ENCODE measurements around the gene ADAD2. TPM values are rescaled to one million over a fixed set of nuclear protein-coding genes. Genes with fewer than 3 reads are reported as not detected.

ADAD2 gene
- total and polyA plus RNA-seq, 2 of the 4 experiments (the other 2 are of a cell fraction) = not detected

- Histone ChIP-seq H3K18ac (ENCODE audit: low read depth, low read length) (no peak overlapping the region), H2AK5ac (ENCODE audit: low read depth, low read length) (no peak overlapping the region), H3K14ac (replicated peaks; ENCODE audit: low read depth, low read length) (no peak overlapping the region), H2BK5ac (ENCODE audit: low read depth, low read length, poor library complexity, severe bottlenecking) (no peak overlapping the region), H3K9ac (ENCODE audit: low read depth, low read length) (no peak overlapping the region), H4K20me1 (ENCODE audit: insufficient read depth, low read length) (0 out of 2 replicates have a peak, but pooled peaks cover 9% of the 10 kb centered on the region), H3K36me3 (ENCODE audit: control insufficient read depth, insufficient read depth, low read length) (peaks cover 49% of the 10 kb centered on the region), H4K5ac (ENCODE audit: low read depth, low read length) (no peak overlapping the region), H3K79me1 (ENCODE audit: low read depth in 1 of 2, low read length in 2 of 2) (peaks cover 16 to 48% of the 10 kb centered on the region in 2 experiments), H3K4me2 (ENCODE audit: low read depth, low read length) (no peak overlapping the region), H4K8ac (ENCODE audit: low read depth in 2 of 2, low read length in 2 of 2) (no peak overlapping the region), H2AFZ (replicated peaks; ENCODE audit: low read length, poor library complexity) (no peak overlapping the region), H3K4ac (ENCODE audit: low read depth, low read length) (no peak overlapping the region), H3K23ac (ENCODE audit: low read depth, low read length) (no peak overlapping the region), H2AK9ac (replicated peaks; ENCODE audit: low read depth, low read length, poor library complexity) (no peak overlapping the region), H3K4me3 (ENCODE audit: insufficient read depth, low read depth, low read length) (no peak overlapping the region), H3K9me3 (ENCODE audit: control insufficient read depth, insufficient read depth, low read length) (no peaks in the 10 kb centered on the region), H4K91ac (ENCODE audit: insufficient read depth, low read depth, low read length) (no peak overlapping the region), H3K9me1 (ENCODE audit: insufficient read depth, low read length) (peaks cover 6% of the 10 kb centered on the region; the same call in 1 of the 2 replicates), H3K4me1 (ENCODE audit: control insufficient read depth, insufficient read depth, low read length) (peaks cover 3% of the 10 kb centered on the region), H2BK120ac (ENCODE audit: low read depth, low read length) (no peak overlapping the region), H3K27me3 (ENCODE audit: control insufficient read depth, insufficient read depth, low read length) (no peaks in the 10 kb centered on the region), H3K27ac (ENCODE audit: insufficient read depth, low read length) (no peak overlapping the region), H2BK20ac (ENCODE audit: low read depth, low read length) (no peak overlapping the region), H2BK15ac (ENCODE audit: low read depth, low read length) (no peak overlapping the region), H3K56ac (ENCODE audit: extremely low read depth, insufficient read depth, low read length) (no peak overlapping the region)
- ATAC-seq (ENCODE audit: low read depth) (no peak), DNase-seq (no peak)
- WGBS, 2 experiments (ENCODE audit: extremely low coverage in 2 of 2, insufficient read length in 1 of 2) = 85% methylated on average over 3 of the region's 11 CpGs; no CpG with 5 or more reads in 1 of the 2 experiments
- CTCF ChIA-PET = no interaction called here
- BruUV-seq (replicated peaks) = no TSS peak
- TF ChIP-seq POLR2A (IDR thresholded peaks at IDR 0.05; ENCODE audit: low read depth, low read length) (no peak), MXI1 (IDR thresholded peaks at IDR 0.05; ENCODE audit: borderline replicate concordance, low read depth, low read length) (no peak), USF2 (IDR thresholded peaks at IDR 0.05; ENCODE audit: low read depth, low read length) (no peak), MAZ (IDR thresholded peaks at IDR 0.05; ENCODE audit: borderline replicate concordance, low read depth, low read length) (no peak), CHD1 (IDR thresholded peaks at IDR 0.05; ENCODE audit: low read depth, low read length) (no peak), RCOR1 (IDR thresholded peaks at IDR 0.05; ENCODE audit: insufficient replicate concordance, low read length) (no peak), NFE2L2 (IDR thresholded peaks at IDR 0.05; ENCODE audit: low read depth, low read length) (no peak), SMC3 (IDR thresholded peaks at IDR 0.05; ENCODE audit: low read depth, low read length) (no peak), ELK1 (IDR thresholded peaks at IDR 0.05; ENCODE audit: borderline replicate concordance, low read depth, low read length) (no peak), BHLHE40 (IDR thresholded peaks at IDR 0.05; ENCODE audit: low read depth, low read length) (no peak)
- POLR2A ChIA-PET (ENCODE audit: unreplicated experiment) = interaction anchor here (0.5 kb wide), 1 partner anchor 58 kb away, joined by 3 read pairs; no protein-coding TSS in a partner anchor
- in situ Hi-C loops (cut with MboI; ENCODE audit: low sequenced_read_pairs) (no loop called here), intact Hi-C loops (cut with micrococcal nuclease) (no loop called here), dilution Hi-C loops (cut with HindIII; ENCODE audit: low sequenced_read_pairs, unreplicated experiment) (no loop called here)
Measured at GRCh38 chr16:84183911-84184591, 6.9 kb upstream of the ADAD2 start.

All from IMR-90 (cell line).